Progenitor cell of endocrine pancreas (in vitro differentiated cells): ENCODE data around the gene ADGRG4. TPM values are rescaled to one million over a fixed set of nuclear protein-coding genes. Genes with fewer than 3 reads are reported as not detected.
"Not testable (repeated sequence)": the region's sequence is repeated elsewhere in the genome, so short reads cannot be mapped to it uniquely, and the experiment has no call there.

Source experiments
- DNase-seq: peaks from one replicate; pipeline ENCODE4 v3.0.0; 2021; ENCODE audit warnings: low spot score; ENCODE audit not compliant: unreplicated experiment
- H3K27ac Mint-ChIP-seq: 2 replicates; pipeline ENCODE4 v1.8.0; 2021; ENCODE audit warnings: mild to moderate bottlenecking, moderate library complexity, mixed read lengths
- H3K27me3 Mint-ChIP-seq: 2 replicates; pipeline ENCODE4 v1.8.0; 2021; ENCODE audit warnings: mixed read lengths
- H3K36me3 Mint-ChIP-seq: 2 replicates; pipeline ENCODE4 v1.8.0; 2022; ENCODE audit warnings: mixed read lengths; ENCODE audit not compliant: insufficient read depth
- H3K4me1 Mint-ChIP-seq: 2 replicates; pipeline ENCODE4 v1.8.0; 2021; ENCODE audit warnings: low read depth, mixed read lengths
- H3K4me3 Mint-ChIP-seq: 2 replicates; pipeline ENCODE4 v1.8.0; 2021; ENCODE audit warnings: low read depth, mild to moderate bottlenecking, moderate library complexity, mixed read lengths
- H3K9me3 Mint-ChIP-seq: 2 replicates; pipeline ENCODE4 v1.8.0; 2021; ENCODE audit warnings: low read depth, mixed read lengths
- CTCF ChIP-seq: fragments of 200-600 bp; sonication (generic); IDR thresholded peaks from one replicate; pipeline ENCODE4 v1.5.0; 2021; ENCODE audit warnings: antibody characterized with exemption, mild to moderate bottlenecking; ENCODE audit not compliant: unreplicated experiment
- total RNA-seq: library from RNA; stranded (reverse); gene quantifications from 2 replicates; pipeline ENCODE4 v1.2.1, GENCODE V29; 2021

ADGRG4 gene
- total RNA-seq, 1 donor from 2014 or later: 2.7 TPM

- peaks cover 8% of the 10 kb centered on the region for H3K9me3 Mint-ChIP-seq
- no peaks in the 10 kb centered on the region for H3K36me3 Mint-ChIP-seq
- DNase-seq: no peak
- H3K27ac Mint-ChIP-seq: no peak overlapping the region
- H3K27me3 Mint-ChIP-seq: no peaks in the 10 kb centered on the region
- H3K4me1 Mint-ChIP-seq: no peaks in the 10 kb centered on the region
- no peak for TF ChIP-seq CTCF
- H3K4me3 Mint-ChIP-seq: no peak overlapping the region
These were observed 137.4 kb downstream of the ADGRG4 start for GRCh38 chrX:136438192-136438591.

- not testable (repeated sequence) for H3K27me3 Mint-ChIP-seq, H3K4me1 Mint-ChIP-seq, H3K27ac Mint-ChIP-seq, H3K9me3 Mint-ChIP-seq, DNase-seq, H3K4me3 Mint-ChIP-seq, H3K36me3 Mint-ChIP-seq
These were observed 144.9 kb downstream of the ADGRG4 start for GRCh38 chrX:136445674-136446073.

GRCh38 chrX:136446208-136446607 lies 145.4 kb downstream of the ADGRG4 start:
- H3K4me1 Mint-ChIP-seq: no peaks in the 10 kb centered on the region
- H3K36me3 Mint-ChIP-seq: no peaks in the 10 kb centered on the region
- no peaks in the 10 kb centered on the region for H3K27me3 Mint-ChIP-seq
- peaks cover 7% of the 10 kb centered on the region for H3K9me3 Mint-ChIP-seq
- H3K4me3 Mint-ChIP-seq: no peak overlapping the region
- H3K27ac Mint-ChIP-seq: no peak overlapping the region
- no peak for TF ChIP-seq CTCF
- no peak for DNase-seq

GRCh38 chrX:136447308-136447707 lies 146.5 kb downstream of the ADGRG4 start:
- H3K4me1 Mint-ChIP-seq: no peaks in the 10 kb centered on the region
- H3K9me3 Mint-ChIP-seq: peaks cover 7% of the 10 kb centered on the region
- H3K27ac Mint-ChIP-seq: no peak overlapping the region
- no peak overlapping the region for H3K4me3 Mint-ChIP-seq
- H3K36me3 Mint-ChIP-seq: no peaks in the 10 kb centered on the region
- TF ChIP-seq CTCF: no peak
- no peaks in the 10 kb centered on the region for H3K27me3 Mint-ChIP-seq
- DNase-seq: no peak

GRCh38 chrX:136447968-136448367 lies 147.2 kb downstream of the ADGRG4 start:
- H3K27me3 Mint-ChIP-seq: no peaks in the 10 kb centered on the region
- H3K27ac Mint-ChIP-seq: no peak overlapping the region
- no peaks in the 10 kb centered on the region for H3K36me3 Mint-ChIP-seq
- no peak for DNase-seq
- H3K4me3 Mint-ChIP-seq: no peak overlapping the region
- no peak for TF ChIP-seq CTCF
- no peaks in the 10 kb centered on the region for H3K4me1 Mint-ChIP-seq
- peaks cover 7% of the 10 kb centered on the region for H3K9me3 Mint-ChIP-seq

GRCh38 chrX:136450050-136450830 lies 149.5 kb downstream of the ADGRG4 start:
- DNase-seq: no peak
- no peak for TF ChIP-seq CTCF
- Mint-ChIP-seq H3K9me3 (peaks cover 7% of the 10 kb centered on the region), H3K27me3 (no peaks in the 10 kb centered on the region), H3K27ac (no peak overlapping the region), H3K4me3 (no peak overlapping the region), H3K4me1 (peaks cover 3% of the 10 kb centered on the region), H3K36me3 (no peaks in the 10 kb centered on the region)
